Panc1 (cell line): ENCODE results near the gene SURF4.

ENCODE experiments used
- CTCF ChIP-seq: fragments of 450-650 bp; IDR thresholded peaks from 2 replicates; pipeline ENCODE4 v1.5.1; 2017; ENCODE audit warnings: mild to moderate bottlenecking
- POLR2AphosphoS5 ChIP-seq: IDR thresholded peaks from 2 replicates; pipeline ENCODE4 v1.6.1; 2012; ENCODE audit warnings: mild to moderate bottlenecking, low read depth, low read length, moderate library complexity
- REST ChIP-seq, 2 experiments: IDR thresholded peaks; 2 replicates each; pipeline ENCODE4 v1.6.1; 2011 to 2012; ENCODE audit warnings: low read depth in 2 of 2, control low read depth in 1 of 2, low read length in 1 of 2, mild to moderate bottlenecking in 1 of 2, moderate library complexity in 1 of 2; ENCODE audit not compliant: insufficient read depth in 1 of 2

GRCh38 chr9:133408042-133408441 is 32.2 kb upstream of the SURF4 start:
- TF ChIP-seq CTCF (no peak), POLR2AphosphoS5 (no peak), REST (IDR thresholded peaks at IDR 0.05; ENCODE audit: insufficient read depth in 1 of 2, low read depth in 2 of 2, low read length in 1 of 2) (no peak)
